Right lobe of liver (tissue), 5 donors: ENCODE data around the gene TLCD1. TPM values are rescaled to one million over a fixed set of nuclear protein-coding genes. Genes with fewer than 3 reads are reported as not detected.

Experiments used
- small RNA-seq, 2 experiments: library from RNA; depleted of rRNA; stranded (forward); fragments of <200 nt; gene quantifications; one replicate each; pipeline ENCODE3, GENCODE V24; 2016
- total RNA-seq, 6 experiments: library from RNA; depleted of rRNA in 2 of 6; stranded (reverse); fragments of >200 nt in 2 of 6; fragmentation: NEBNext Ultra II Directional in 3 of 6; extraction: Animal tissue kit (Norgen Biotek cat#: 25700) in 3 of 6; gene quantifications; one replicate each; pipeline versions ENCODE4 v1.1.0 to v1.2.4, GENCODE V29; 2016 to 2023
- donor health status: DM: no; HTN: no; CAD: no.
- donor health status: DM: no; HTN: no; CAD: no.
- donor health status: DM: no; HTN: yes; CAD: no.
- donor health status: DM: no; HTN: yes; CAD: no.

The TLCD1 gene
- total RNA-seq, 6 experiments from 2014 or later: 2.9 to 11.0 (median 7.0) TPM

Small RNA genes lying within 50 kb of the gene (small RNA-seq; reads per million reads assigned to genes)
- gene SNORD42A: 0 reads per million in 2 experiments
- 0 reads per million in 2 experiments for gene SNORD42B
- gene SNORD4A: 0 reads per million in 2 experiments
- gene SNORD4B: 0 reads per million in 2 experiments

Other genes with a start within 250 kb of the TLCD1 start
- not detected for gene FOXN1, start 219.9 kb downstream of the TLCD1 start, total RNA-seq
- 10 to 100 TPM; 11.5 to 37.8 (median 13.1) TPM for gene UNC119, start 173.6 kb downstream of the TLCD1 start, total RNA-seq
- gene PIGS, start 154.7 kb downstream of the TLCD1 start, total RNA-seq: 10 to 100 TPM in 4 of 6 experiments, 1 to 10 TPM in 2; 7.2 to 13.8 (median 11.0) TPM
- gene ALDOC, start 149.3 kb downstream of the TLCD1 start, total RNA-seq: 10 to 100 TPM; 36.0 to 76.6 (median 48.9) TPM
- 10 to 100 TPM in 4 of 6 experiments, 1 to 10 TPM in 2; 8.4 to 14.1 (median 11.3) TPM for gene SPAG5, start 127.2 kb downstream of the TLCD1 start, total RNA-seq
- 1 to 10 TPM; 1.5 to 7.3 (median 4.2) TPM for gene RSKR, start 112.0 kb downstream of the TLCD1 start, total RNA-seq
- gene BLTP2, start 81.1 kb downstream of the TLCD1 start, total RNA-seq: 10 to 100 TPM; 33.2 to 90.3 (median 47.1) TPM
- 10 to 100 TPM; 24.6 to 31.8 (median 26.4) TPM for gene SDF2, start 64.3 kb downstream of the TLCD1 start, total RNA-seq
- gene SUPT6H, start 64.0 kb downstream of the TLCD1 start, total RNA-seq: 10 to 100 TPM; 28.8 to 38.0 (median 34.0) TPM
- gene PROCA1, start 14.3 kb downstream of the TLCD1 start, total RNA-seq: under 1 TPM in 5 of 6 experiments, not detected in 1; 0.18 to 0.97 (median 0.54) TPM
- 10 to 100 TPM in 1 of 6 experiments, 1 to 10 TPM in 5; 2.5 to 12.5 (median 4.7) TPM for gene RAB34, start 8.4 kb downstream of the TLCD1 start, total RNA-seq
- gene RPL23A, start 6.2 kb downstream of the TLCD1 start, total RNA-seq: 100 to 1,000 TPM; 212 to 464 (median 362) TPM
- 1 to 10 TPM; 1.6 to 5.4 (median 3.2) TPM for gene NEK8, start 2.6 kb upstream of the TLCD1 start, total RNA-seq
- 10 to 100 TPM; 26.4 to 55.2 (median 42.3) TPM for gene TRAF4, start 17.8 kb upstream of the TLCD1 start, total RNA-seq
- gene FAM222B, start 116.6 kb upstream of the TLCD1 start, total RNA-seq: 10 to 100 TPM in 1 of 6 experiments, 1 to 10 TPM in 5; 5.8 to 12.0 (median 8.8) TPM
- 10 to 100 TPM; 21.6 to 47.1 (median 23.4) TPM for gene ERAL1, start 128.8 kb upstream of the TLCD1 start, total RNA-seq
- gene FLOT2, start 171.5 kb upstream of the TLCD1 start, total RNA-seq: 100 to 1,000 TPM in 1 of 6 experiments, 10 to 100 TPM in 5; 64.9 to 131 (median 82.8) TPM
- 10 to 100 TPM in 3 of 6 experiments, 1 to 10 TPM in 3; 3.4 to 27.4 (median 8.8) TPM for gene DHRS13, start 176.8 kb upstream of the TLCD1 start, total RNA-seq
- gene PHF12, start 225.3 kb upstream of the TLCD1 start, total RNA-seq: 10 to 100 TPM; 13.0 to 33.1 (median 17.4) TPM